ENCODE data around the gene PITPNC1.

- TF ChIP-seq CTCF (IDR thresholded peaks at IDR 0.05) (no peak), EZH2 (IDR thresholded peaks at IDR 0.05; ENCODE audit: borderline replicate concordance, insufficient read depth, low read depth, low read length, poor library complexity, severe bottlenecking) (no peak)
These were observed 192.8 kb downstream of the PITPNC1 start for GRCh38 chr17:67569873-67570272.
